Vagina (tissue), 2 donors: ENCODE data around the gene ZNF613.

Experiments used
- CTCF ChIP-seq, 3 experiments: fragments of 450-650 bp in 2 of 3; fragments of 200-600 bp in 1 of 3; sonication (generic) in 1 of 3; IDR thresholded peaks; one replicate each; pipeline ENCODE4 v1.5.1; 2017 to 2019; ENCODE audit warnings: antibody characterized with exemption in 3 of 3, mild to moderate bottlenecking in 2 of 3, moderate library complexity in 2 of 3
- POLR2A ChIP-seq, 2 donors: fragments of 450-650 bp; IDR thresholded peaks; one replicate each; pipeline ENCODE4 v1.6.1; 2017; ENCODE audit warnings: antibody characterized with exemption in 2 of 2, mild to moderate bottlenecking in 2 of 2, moderate library complexity in 2 of 2
- POLR2AphosphoS5 ChIP-seq, 2 donors: sonication (generic); formaldehyde crosslinking; IDR thresholded peaks; one replicate each; pipeline ENCODE4 v1.9.0; 2017; ENCODE audit warnings: antibody characterized with exemption in 2 of 2, mild to moderate bottlenecking in 2 of 2, low read depth in 1 of 2; ENCODE audit not compliant: insufficient read depth in 1 of 2

- TF ChIP-seq POLR2AphosphoS5 (IDR thresholded peaks at IDR 0.05; ENCODE audit: insufficient read depth in 1 of 2, low read depth in 1 of 2), result no peak
- no peak for TF ChIP-seq CTCF (IDR thresholded peaks at IDR 0.05)
- TF ChIP-seq POLR2A (IDR thresholded peaks at IDR 0.05), result no peak
These were observed 44.4 kb downstream of the ZNF613 start for GRCh38 chr19:51971624-51972023.
